Keratinocyte (primary cell): ENCODE results near the gene TRPM3. TPM values are rescaled to one million over a fixed set of nuclear protein-coding genes. Genes with fewer than 3 reads are reported as not detected.

ENCODE experiments used
- DNase-seq: peaks from one replicate; pipeline ENCODE4 v3.0.0-alpha.2; 2011; ENCODE audit warnings: low read depth, missing footprints, low spot score
- FAIRE-seq: peaks from 2 replicates; lab custom pipeline; 2011; peaks lifted over from hg19 to GRCh38; lab: Jason Lieb, UNC
- H2AFZ ChIP-seq: 2 replicates; pipeline ENCODE4 v1.6.0; 2012; ENCODE audit warnings: low read length, control low read depth, inconsistent platforms; ENCODE audit not compliant: control insufficient read depth
- H3K27ac ChIP-seq: 2 replicates; pipeline ENCODE4 v1.5.1; 2011; ENCODE audit warnings: low read length; ENCODE audit not compliant: control insufficient read depth, insufficient read depth
- H3K27me3 ChIP-seq: 3 replicates; pipeline ENCODE4 v1.6.0; 2011; ENCODE audit warnings: low read length; ENCODE audit not compliant: control insufficient read depth, insufficient read depth; ENCODE audit errors: extremely low read depth
- H3K36me3 ChIP-seq, 2 experiments: 2 replicates in 1 of 2; 3 replicates in 1 of 2; pipeline ENCODE4 v1.5.1; 2011; ENCODE audit warnings: low read length in 2 of 2, mild to moderate bottlenecking in 1 of 2; ENCODE audit not compliant: control insufficient read depth in 2 of 2, insufficient read depth in 2 of 2; ENCODE audit errors: extremely low read depth in 1 of 2
- H3K4me1 ChIP-seq: 3 replicates; pipeline ENCODE4 v1.5.1; 2011; ENCODE audit warnings: low read length; ENCODE audit not compliant: control insufficient read depth, insufficient read depth; ENCODE audit errors: extremely low read depth
- H3K4me2 ChIP-seq: 3 replicates; pipeline ENCODE4 v1.6.0; 2011; ENCODE audit warnings: low read depth, low read length; ENCODE audit not compliant: control insufficient read depth, insufficient read depth; ENCODE audit errors: extremely low read depth
- H3K4me3 ChIP-seq, 3 experiments: fragments of 200-600 bp in 1 of 3; sonication (generic) in 1 of 3; 2 replicates in 2 of 3; 3 replicates in 1 of 3; pipeline ENCODE4 v1.5.1; 2011 to 2016; ENCODE audit warnings: low read length in 3 of 3, mild to moderate bottlenecking in 3 of 3, control low read depth in 2 of 3, inconsistent platforms in 1 of 3, low read depth in 1 of 3, mixed read lengths in 1 of 3, mixed run types in 1 of 3, moderate library complexity in 1 of 3; ENCODE audit not compliant: control insufficient read depth in 2 of 3, insufficient read depth in 2 of 3; ENCODE audit errors: extremely low read depth in 1 of 3
- H3K79me2 ChIP-seq: 2 replicates; pipeline ENCODE4 v1.6.0; 2012; ENCODE audit warnings: low read length; ENCODE audit not compliant: control insufficient read depth, insufficient read depth
- H3K9ac ChIP-seq: 3 replicates; pipeline ENCODE4 v1.6.0; 2011; ENCODE audit warnings: low read length; ENCODE audit not compliant: control insufficient read depth, insufficient read depth; ENCODE audit errors: extremely low read depth
- H3K9me1 ChIP-seq: 3 replicates; pipeline ENCODE4 v1.6.0; 2011; ENCODE audit warnings: low read length; ENCODE audit not compliant: control insufficient read depth, insufficient read depth; ENCODE audit errors: extremely low read depth
- H3K9me3 ChIP-seq: 2 replicates; pipeline ENCODE4 v1.5.1; 2012; ENCODE audit warnings: low read depth, low read length; ENCODE audit not compliant: control insufficient read depth
- H4K20me1 ChIP-seq: 3 replicates; pipeline ENCODE4 v1.6.0; 2011; ENCODE audit warnings: low read length; ENCODE audit not compliant: control insufficient read depth, insufficient read depth; ENCODE audit errors: extremely low read depth
- CTCF ChIP-seq, 3 experiments: IDR thresholded peaks in 1 of 3; conservative IDR thresholded peaks in 1 of 3; optimal IDR thresholded peaks in 1 of 3; 2 replicates in 2 of 3; 3 replicates in 1 of 3; pipeline versions ENCODE3 to v1.5.1; 2011; ENCODE audit warnings: low read length in 3 of 3, mild to moderate bottlenecking in 3 of 3, moderate library complexity in 2 of 3, control low read depth in 1 of 3, inconsistent platforms in 1 of 3; ENCODE audit not compliant: insufficient read depth in 2 of 3; ENCODE audit errors: extremely low read depth in 1 of 3
- EZH2 ChIP-seq: IDR thresholded peaks from one replicate; pipeline ENCODE4 v1.6.1; 2012; ENCODE audit warnings: inconsistent platforms, mild to moderate bottlenecking, low read length, moderate library complexity
- dilution Hi-C: fragments of 300-500 bp; cut with MboI; formaldehyde crosslinking; loops from one replicate; pipeline ENCODE4 v1.7.0; 2020; ENCODE audit warnings: low sequenced_read_pairs; ENCODE audit not compliant: extremely low pct_ligation_motif_present
- polyA plus RNA-seq, 5 experiments: library from polyadenylated mRNA; depleted of rRNA in 3 of 5; stranded (reverse) in 3 of 5; stranded (forward) in 1 of 5; unstranded in 1 of 5; fragments of >200 nt; gene quantifications; 1 replicate in 1 of 5; 2 replicates in 3 of 5; 3 replicates in 1 of 5; pipeline versions ENCODE4 v1.2.1 to v1.2.3, GENCODE V29; 2011 to 2012; ENCODE audit warnings: missing spikeins in 2 of 5, low read depth in 1 of 5, low replicate concordance in 1 of 5

Gene TRPM3
- polyA plus RNA-seq, 1 donor (not counting 4 experiments of a cell fraction or from before 2014, with no cell fraction given) = 0.03 TPM

DNA sequence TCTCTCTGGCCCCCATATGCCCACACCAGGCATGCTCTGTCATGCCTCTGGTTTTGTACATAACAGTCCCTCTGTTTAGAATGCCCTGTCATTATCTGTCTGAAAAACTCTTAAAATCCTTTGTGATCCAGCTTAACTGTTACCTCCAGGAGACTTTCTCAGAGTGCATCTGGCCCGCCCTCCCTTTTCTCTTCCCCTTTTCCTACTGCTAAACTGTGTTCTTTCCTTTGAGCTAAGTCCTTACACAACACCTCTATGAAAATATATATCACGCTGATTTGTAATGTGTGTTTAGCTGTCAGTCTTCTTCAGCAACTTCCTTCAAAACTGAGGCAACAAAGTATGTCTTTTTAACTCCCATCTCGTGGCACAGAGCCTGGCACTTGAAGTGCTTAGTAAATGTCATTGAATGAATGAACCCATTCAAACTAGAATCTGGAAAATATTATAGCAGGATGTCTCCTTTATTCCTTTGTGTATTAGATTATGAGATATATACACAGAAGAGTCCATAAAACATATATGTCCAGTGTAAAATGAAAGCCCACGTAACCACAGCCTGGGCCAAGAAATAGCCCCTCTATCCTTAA lies 540.7 kb downstream of the TRPM3 start:
- no peak for DNase-seq

GRCh38 chr9:70579686-70580085 lies 541.7 kb downstream of the TRPM3 start:
- Histone ChIP-seq H3K4me1 (peaks cover 10% of the 10 kb centered on the region), H3K9ac (no peak overlapping the region), H3K9me3 (no peaks in the 10 kb centered on the region), H3K27me3 (peaks cover 4% of the 10 kb centered on the region), H3K4me3 (no peak overlapping the region), H3K79me2 (no peaks in the 10 kb centered on the region), H3K36me3 (no peaks in the 10 kb centered on the region), H4K20me1 (no peaks in the 10 kb centered on the region), H3K4me2 (no peak overlapping the region), H2AFZ (no peak overlapping the region), H3K9me1 (no peaks in the 10 kb centered on the region), H3K27ac (no peak overlapping the region)
- FAIRE-seq (no peak), DNase-seq (no peak)
- TF ChIP-seq CTCF (optimal IDR thresholded peaks at IDR 0.05 in 1 of 3, IDR thresholded peaks at IDR 0.05 in 1 of 3, conservative IDR thresholded peaks at IDR 0.05 in 1 of 3; ENCODE audit: extremely low read depth in 1 of 3, insufficient read depth in 2 of 3, low read length in 3 of 3) (no peak), EZH2 (no peak)
- dilution Hi-C loops = no loop called here

More for the DNA sequence above, 540.7 kb downstream of the TRPM3 start:
- TF ChIP-seq EZH2 (no peak), CTCF (optimal IDR thresholded peaks at IDR 0.05 in 1 of 3, IDR thresholded peaks at IDR 0.05 in 1 of 3, conservative IDR thresholded peaks at IDR 0.05 in 1 of 3; ENCODE audit: extremely low read depth in 1 of 3, insufficient read depth in 2 of 3, low read length in 3 of 3) (no peak)
- H4K20me1 ChIP-seq = no peaks in the 10 kb centered on the region
- H3K4me3 ChIP-seq = no peak overlapping the region
- H2AFZ ChIP-seq = no peak overlapping the region
- H3K27ac ChIP-seq = no peak overlapping the region
- H3K4me2 ChIP-seq = no peak overlapping the region
- no peaks in the 10 kb centered on the region for H3K79me2 ChIP-seq
- dilution Hi-C loops = no loop called here
- H3K9me3 ChIP-seq = no peaks in the 10 kb centered on the region
- H3K36me3 ChIP-seq = no peaks in the 10 kb centered on the region
- H3K27me3 ChIP-seq = peaks cover 4% of the 10 kb centered on the region
- H3K9me1 ChIP-seq = no peaks in the 10 kb centered on the region
- H3K9ac ChIP-seq = no peak overlapping the region
- no peak for FAIRE-seq
- H3K4me1 ChIP-seq = peaks cover 10% of the 10 kb centered on the region
